Thoracic aorta (tissue), 2 donors: ENCODE data around the gene MAGEF1. TPM values are rescaled to one million over a fixed set of nuclear protein-coding genes. Genes with fewer than 3 reads are reported as not detected.
A peak's percentile ranks its signal among the peaks of the same experiment; 100 is the strongest.

Source experiments
- ATAC-seq: fragments of 150-250 bp; one replicate; pipeline ENCODE4 v1.8.0; 2017; ENCODE audit warnings: low read depth; ENCODE audit not compliant: insufficient number of reproducible peaks, low FRiP score
- DNase-seq: peaks from one replicate; pipeline ENCODE4 v3.0.0-alpha.2; 2020; ENCODE audit warnings: low spot score
- H3K27ac ChIP-seq, 2 donors: fragments of 200-600 bp; sonication (generic); 1 replicate in 1 of 2; 2 replicates in 1 of 2; pipeline ENCODE4 v1.5.1; 2016; ENCODE audit warnings: mild to moderate bottlenecking in 2 of 2, moderate library complexity in 2 of 2
- H3K27me3 ChIP-seq: fragments of 200-600 bp; sonication (generic); replicated peaks from 2 replicates; pipeline ENCODE4 v1.6.0; 2016; ENCODE audit warnings: mild to moderate bottlenecking; ENCODE audit not compliant: insufficient read depth
- H3K36me3 ChIP-seq: fragments of 200-600 bp; sonication (generic); one replicate; pipeline ENCODE4 v1.5.1; 2016
- H3K4me1 ChIP-seq, 2 donors: fragments of 200-600 bp; sonication (generic); 1 replicate in 1 of 2; 2 replicates in 1 of 2; pipeline versions ENCODE4 v1.5.1 to v1.6.0; 2016; ENCODE audit warnings: low read depth in 2 of 2, mild to moderate bottlenecking in 1 of 2; ENCODE audit not compliant: control insufficient read depth in 1 of 2
- H3K4me3 ChIP-seq: fragments of 200-600 bp; sonication (generic); 2 replicates; pipeline ENCODE4 v1.5.1; 2016; ENCODE audit warnings: mild to moderate bottlenecking
- H3K9me3 ChIP-seq: fragments of 200-600 bp; sonication (generic); 2 replicates; pipeline ENCODE4 v1.5.1; 2016
- CTCF ChIP-seq: fragments of 200-600 bp; sonication (generic); IDR thresholded peaks from one replicate; pipeline ENCODE4 v1.5.1; 2019; ENCODE audit warnings: antibody characterized with exemption
- total RNA-seq, 2 donors: library from RNA; depleted of rRNA; stranded (reverse); fragments of >200 nt; gene quantifications; one replicate each; pipeline versions ENCODE4 v1.1.0 to v1.2.3, GENCODE V29; 2016

The MAGEF1 gene
- total RNA-seq, 2 donors from 2014 or later, result 26.1 TPM

GRCh38 chr3:184691397-184692231, 20.2 kb downstream of the MAGEF1 start:
- peak overlapping the region; percentile 46 for H3K4me3 ChIP-seq
- no peak overlapping the region for H3K27ac ChIP-seq
- H3K27me3 ChIP-seq, result no peaks in the 10 kb centered on the region
- ATAC-seq, result no peak
- no peaks in the 10 kb centered on the region for H3K9me3 ChIP-seq
- no peaks in the 10 kb centered on the region for H3K36me3 ChIP-seq
- no peak for DNase-seq
- TF ChIP-seq CTCF, result no peak
- H3K4me1 ChIP-seq, result peaks cover 13 to 16% of the 10 kb centered on the region in 2 donors

- Histone ChIP-seq H3K27ac (no peak overlapping the region), H3K4me3 (no peak overlapping the region), H3K9me3 (no peaks in the 10 kb centered on the region), H3K4me1 (peaks cover 13 to 16% of the 10 kb centered on the region in 2 donors), H3K36me3 (no peaks in the 10 kb centered on the region), H3K27me3 (no peaks in the 10 kb centered on the region)
- ATAC-seq (no peak), DNase-seq (no peak)
- TF ChIP-seq CTCF, result no peak
Measured at GRCh38 chr3:184690192-184690883, 21.5 kb downstream of the MAGEF1 start.

- Histone ChIP-seq H3K36me3 (no peaks in the 10 kb centered on the region), H3K4me1 (peaks cover 13 to 16% of the 10 kb centered on the region in 2 donors), H3K4me3 (no peak overlapping the region), H3K9me3 (no peaks in the 10 kb centered on the region), H3K27me3 (no peaks in the 10 kb centered on the region), H3K27ac (no peak overlapping the region)
- DNase-seq (no peak), ATAC-seq (no peak)
- TF ChIP-seq CTCF, result no peak
Measured at GRCh38 chr3:184688882-184689271, 23.0 kb downstream of the MAGEF1 start.

- Histone ChIP-seq H3K27me3 (no peaks in the 10 kb centered on the region), H3K4me3 (no peak overlapping the region), H3K36me3 (no peaks in the 10 kb centered on the region), H3K27ac (peak overlapping the region in 1 of 2 donors; percentile 12), H3K4me1 (peaks cover 13 to 16% of the 10 kb centered on the region in 2 donors), H3K9me3 (no peaks in the 10 kb centered on the region)
- ATAC-seq (no peak), DNase-seq (no peak)
- TF ChIP-seq CTCF, result no peak
Measured at GRCh38 chr3:184688251-184688881, 23.5 kb downstream of the MAGEF1 start.
